GM21717 (cell line): Measurements from ENCODE around the gene OST4.
A peak's percentile ranks its signal among the peaks of the same experiment; 100 is the strongest.
"Not testable (repeated sequence)": the region's sequence is repeated elsewhere in the genome, so short reads cannot be mapped to it uniquely, and the experiment has no call there.

Experiments used
- ATAC-seq: cut with Tn5 transposase; IDR thresholded peaks from one replicate; pipeline ENCODE4 v1.9.1; 2021; ENCODE audit warnings: mild to moderate bottlenecking, moderate library complexity; ENCODE audit not compliant: unreplicated experiment

Gene OST4

GRCh38 chr2:27071277-27071989 lies at the start of gene OST4:
TSS of gene OST4 (minus strand) at chr2:27071654.
- peak; percentile 76 for ATAC-seq

- ATAC-seq, result not testable (repeated sequence)
These were observed 47.8 kb upstream of the OST4 start for GRCh38 chr2:27119330-27119670.

DNA sequence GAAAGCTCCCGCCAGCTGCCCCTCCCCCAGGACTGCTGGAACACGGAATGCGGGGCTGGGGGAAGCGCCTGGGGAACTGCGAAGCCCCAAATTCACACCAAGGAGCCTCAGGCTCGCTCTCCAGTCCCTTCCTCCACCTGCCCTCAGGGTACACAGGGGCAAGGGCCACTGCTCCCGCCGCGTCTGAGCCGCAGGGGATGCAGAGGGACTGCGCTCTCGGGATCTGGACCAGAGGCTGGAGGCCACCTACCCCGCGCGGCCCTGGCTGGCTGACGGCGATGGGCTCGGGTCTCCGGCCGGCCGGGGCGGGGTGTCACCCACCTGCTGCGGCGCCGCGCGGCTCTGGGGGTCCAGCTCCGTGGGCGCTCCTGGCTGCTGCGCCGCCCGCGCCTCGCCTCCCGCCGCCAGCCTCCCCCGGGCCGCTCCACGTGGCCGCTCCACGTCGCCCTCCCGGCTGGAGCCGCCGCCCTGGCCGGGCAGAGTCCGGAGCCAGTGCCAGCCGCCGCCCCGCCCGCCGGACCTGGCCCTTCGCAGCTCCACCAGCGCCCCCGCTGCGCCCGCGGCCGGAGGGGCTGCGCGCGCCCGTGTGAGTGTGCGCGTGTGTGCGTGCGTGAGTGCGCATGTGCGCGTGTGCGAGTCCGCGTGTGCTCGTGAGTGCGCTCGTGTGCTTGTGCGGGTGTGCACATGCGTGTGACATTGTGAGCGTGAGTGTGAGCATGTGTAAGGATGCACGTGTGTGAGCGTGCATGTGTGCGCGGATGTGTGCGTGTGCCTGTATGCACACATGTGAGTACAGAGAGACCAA lies 47.3 kb upstream of the OST4 start, which contains the start of gene CGREF1:
CGREF1 (minus strand) TSS at position 604 of the 805 bp plus-strand sequence. CDS start 14,762 bp downstream, outside the sequence.
- ATAC-seq, result no peak

DNA sequence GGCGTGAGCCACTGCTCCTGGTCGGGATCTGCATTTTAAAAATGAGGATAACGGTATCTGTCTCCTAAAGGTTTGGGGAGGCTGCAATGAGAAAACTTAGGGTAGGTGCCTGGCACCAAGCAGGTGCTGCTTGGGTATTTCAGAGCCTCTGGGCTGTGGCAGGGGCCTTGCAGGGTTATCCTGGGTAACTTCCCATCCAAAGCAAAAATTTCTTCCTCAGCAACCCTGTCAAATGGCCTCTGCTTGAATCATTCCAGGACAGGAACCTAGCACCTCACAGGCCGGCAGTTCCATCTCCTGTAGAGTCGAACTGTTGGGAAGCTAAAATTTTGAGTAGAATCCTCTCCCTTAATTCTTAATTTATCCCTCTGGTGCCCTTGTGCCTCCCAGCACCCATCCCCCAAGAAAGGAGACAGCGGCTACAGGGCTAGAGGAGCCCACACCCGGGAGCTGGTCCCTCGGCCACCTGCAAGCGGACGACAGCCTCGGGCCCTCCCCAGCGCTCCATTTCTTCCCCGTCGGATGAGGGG lies 46.6 kb upstream of the OST4 start:
- no peak for ATAC-seq

DNA sequence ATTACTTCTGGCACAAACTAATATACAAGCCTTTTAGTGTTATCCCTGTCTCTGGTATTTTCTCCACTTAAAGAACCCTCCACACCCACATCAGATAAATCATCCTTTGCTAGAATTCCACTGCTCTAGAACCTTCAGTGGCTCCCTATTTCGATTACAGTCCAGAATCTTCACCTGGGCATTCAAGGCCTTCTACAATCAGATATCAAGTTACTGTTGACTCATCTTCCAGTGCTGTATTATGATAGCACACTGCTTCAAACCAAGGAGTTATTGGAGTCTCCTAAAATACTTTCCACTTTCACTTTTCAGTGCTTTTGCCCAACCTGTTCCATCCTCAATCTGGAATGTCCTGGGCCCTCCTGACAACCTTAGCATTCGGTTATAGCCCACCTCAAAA lies 44.1 kb upstream of the OST4 start:
- no peak for ATAC-seq

- not testable (repeated sequence) for ATAC-seq
These were observed 40.1 kb upstream of the OST4 start for GRCh38 chr2:27111392-27112078.

DNA sequence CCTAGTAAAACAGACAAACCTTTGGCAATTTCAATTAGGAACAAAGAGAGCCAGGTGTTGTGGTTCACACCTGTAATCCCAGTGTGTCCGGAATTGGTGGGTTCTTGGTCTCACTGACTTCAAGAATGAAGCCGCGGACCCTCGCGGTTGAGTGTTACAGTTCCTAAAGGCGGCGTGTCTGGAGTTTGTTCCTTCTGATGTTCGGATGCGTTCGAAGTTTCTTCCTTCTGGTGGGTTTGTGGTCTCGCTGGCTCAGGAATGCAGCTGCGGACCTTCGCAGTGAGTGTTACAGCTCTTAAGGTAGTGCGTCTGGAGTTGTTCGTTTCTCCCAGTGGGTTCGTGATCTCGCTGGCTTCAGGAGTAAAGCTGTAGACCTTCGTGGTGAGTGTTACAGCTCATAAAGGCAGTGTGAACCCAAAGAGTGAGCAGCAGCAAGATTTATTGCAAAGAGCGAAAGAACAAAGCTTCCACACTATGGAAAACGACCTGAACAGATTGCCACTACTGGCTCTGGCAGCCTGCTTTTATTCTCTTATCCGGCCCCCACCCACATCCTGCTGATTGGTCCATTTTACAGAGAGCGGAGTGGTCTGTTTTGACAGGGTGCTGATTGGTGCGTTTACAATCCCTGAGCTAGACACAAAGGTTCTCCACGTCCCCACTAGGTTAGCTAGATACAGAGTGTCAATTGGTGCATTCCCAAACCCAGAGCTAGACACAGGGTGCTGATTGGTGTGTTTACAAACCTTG lies 39.3 kb upstream of the OST4 start:
- ATAC-seq, result not testable (repeated sequence)

DNA sequence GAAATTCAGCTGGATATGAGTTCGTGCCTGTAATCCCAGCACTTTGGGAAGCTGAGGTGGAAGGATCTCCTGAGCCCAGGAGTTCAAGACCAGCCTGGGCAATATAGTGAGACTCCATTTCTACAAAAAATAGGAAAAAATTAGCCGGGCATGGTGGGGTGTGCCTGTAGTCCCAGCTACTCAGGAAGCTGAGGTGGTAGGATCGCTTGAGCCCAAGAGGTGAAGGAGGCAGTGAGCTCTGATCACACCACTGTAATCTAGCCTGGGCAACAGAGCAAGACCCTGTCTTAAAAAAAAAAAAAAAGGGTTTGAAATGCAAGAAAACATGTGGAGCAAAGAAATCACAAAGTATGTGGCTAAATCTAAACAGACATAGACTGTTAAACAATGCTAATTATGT lies 37.6 kb upstream of the OST4 start:
- ATAC-seq, result no peak

GRCh38 chr2:27108221-27108620 lies 36.8 kb upstream of the OST4 start:
- ATAC-seq, result no peak

GRCh38 chr2:27105981-27106380 lies 34.5 kb upstream of the OST4 start:
- ATAC-seq, result no peak

DNA sequence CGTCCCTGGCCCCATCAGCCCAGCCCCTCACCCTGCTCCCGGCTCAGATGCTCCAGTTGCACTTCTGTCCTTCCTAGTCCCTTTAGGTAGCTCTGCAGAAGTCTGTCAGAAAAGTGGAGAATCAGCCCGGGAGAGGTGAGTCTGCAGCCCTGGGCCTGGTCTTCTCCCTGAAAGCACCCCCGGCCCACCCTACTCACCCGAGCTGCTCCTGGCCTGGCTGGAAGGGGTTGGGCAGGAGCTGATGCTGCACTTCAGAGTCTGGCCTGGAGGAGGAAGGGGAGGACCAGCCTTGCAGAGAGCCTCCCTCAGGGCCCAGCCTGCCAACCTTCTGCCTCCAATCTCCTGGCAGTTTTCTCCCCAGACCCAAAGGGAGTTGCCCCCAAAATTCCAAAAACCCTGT lies 30.9 kb upstream of the OST4 start:
- no peak for ATAC-seq

DNA sequence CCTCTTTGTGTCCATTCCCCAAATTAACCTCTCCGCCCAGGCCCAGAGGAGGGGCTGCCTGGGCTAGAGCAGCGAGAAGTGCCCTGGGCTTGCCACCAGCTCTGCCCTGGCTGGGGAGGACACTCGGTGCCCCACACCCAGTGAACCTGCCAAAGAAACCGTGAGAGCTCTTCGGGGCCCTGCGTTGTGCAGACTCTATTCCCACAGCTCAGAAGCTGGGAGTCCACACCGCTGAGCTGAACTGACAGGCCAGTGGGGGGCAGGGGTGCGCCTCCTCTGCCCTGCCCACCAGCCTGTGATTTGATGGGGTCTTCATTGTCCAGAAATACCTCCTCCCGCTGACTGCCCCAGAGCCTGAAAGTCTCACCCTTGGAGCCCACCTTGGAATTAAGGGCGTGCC lies 28.6 kb upstream of the OST4 start:
- ATAC-seq, result no peak

DNA sequence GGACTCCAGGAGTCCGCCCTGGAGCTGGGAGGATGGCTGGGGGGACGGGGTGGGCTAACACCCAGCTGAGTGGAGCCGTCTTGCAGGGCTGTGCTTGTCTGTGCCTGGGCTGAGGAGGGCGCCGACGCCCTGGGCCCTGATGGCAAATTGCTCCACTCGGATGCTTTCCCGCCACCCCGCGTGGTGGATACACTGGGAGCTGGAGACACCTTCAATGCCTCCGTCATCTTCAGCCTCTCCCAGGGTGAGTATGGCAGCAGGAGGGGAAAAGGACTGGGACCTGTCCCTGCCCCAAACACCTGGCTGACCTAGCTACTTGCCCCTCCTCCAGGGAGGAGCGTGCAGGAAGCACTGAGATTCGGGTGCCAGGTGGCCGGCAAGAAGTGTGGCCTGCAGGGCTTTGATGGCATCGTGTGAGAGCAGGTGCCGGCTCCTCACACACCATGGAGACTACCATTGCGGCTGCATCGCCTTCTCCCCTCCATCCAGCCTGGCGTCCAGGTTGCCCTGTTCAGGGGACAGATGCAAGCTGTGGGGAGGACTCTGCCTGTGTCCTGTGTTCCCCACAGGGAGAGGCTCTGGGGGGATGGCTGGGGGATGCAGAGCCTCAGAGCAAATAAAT lies 28.0 kb upstream of the OST4 start:
- no peak for ATAC-seq

DNA sequence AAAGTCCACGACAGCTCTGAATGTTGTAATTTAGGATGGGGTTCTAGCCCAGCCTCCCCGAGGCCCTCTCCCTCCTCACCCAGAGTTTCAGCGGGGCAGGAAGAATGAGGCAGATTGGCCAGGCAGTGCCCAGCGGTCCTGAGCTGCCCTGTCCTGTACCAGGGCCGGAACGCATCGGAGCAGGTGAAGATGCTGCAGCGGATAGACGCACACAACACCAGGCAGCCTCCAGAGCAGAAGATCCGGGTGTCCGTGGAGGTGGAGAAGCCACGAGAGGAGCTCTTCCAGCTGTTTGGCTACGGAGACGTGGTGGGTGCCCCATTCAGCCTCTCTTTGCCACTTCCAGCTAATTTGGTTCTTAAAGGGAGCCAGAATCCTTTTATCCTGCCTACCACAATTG lies 25.9 kb upstream of the OST4 start:
- ATAC-seq, result no peak

DNA sequence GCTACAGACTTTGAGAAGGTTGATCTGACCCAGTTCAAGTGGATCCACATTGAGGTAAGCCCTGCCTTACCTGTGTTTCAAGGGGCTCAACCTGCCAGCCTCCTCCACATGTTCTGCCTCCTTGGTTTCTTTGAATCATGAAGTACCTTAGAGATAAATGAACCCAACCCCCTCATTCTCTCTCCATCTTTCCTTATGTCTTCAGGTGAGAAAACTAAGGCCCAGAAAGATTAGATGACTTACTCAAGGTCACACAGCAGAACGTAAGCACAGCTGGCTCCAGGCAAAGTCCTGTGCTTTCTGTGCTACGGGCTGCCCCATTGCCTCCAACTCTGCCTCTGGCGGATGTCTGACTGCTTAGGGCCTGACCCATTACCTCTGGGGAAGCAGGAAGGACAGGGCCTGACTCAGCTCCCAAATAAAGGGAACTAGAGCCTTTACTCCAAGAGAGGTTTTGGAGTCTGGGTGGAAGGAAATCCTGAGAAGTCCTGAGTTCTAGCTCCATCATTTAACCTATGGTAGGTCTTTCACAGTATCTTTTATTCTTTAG lies 25.4 kb upstream of the OST4 start:
- no peak for ATAC-seq

GRCh38 chr2:27095745-27096651 lies 24.5 kb upstream of the OST4 start:
- no peak for ATAC-seq

- no peak for ATAC-seq
These were observed 23.9 kb upstream of the OST4 start for GRCh38 chr2:27095427-27095744.

- no peak for ATAC-seq
These were observed 23.0 kb upstream of the OST4 start for GRCh38 chr2:27094353-27094984.
